GM12874 (cell line): Measurements from ENCODE around the gene RIIAD1.

Experiments used
- TF ChIP-seq, protein P1 (sequence below): IDR thresholded peaks from 2 replicates; pipeline ENCODE4 v1.5.1; 2011; ENCODE audit warnings: low read depth, mild to moderate bottlenecking, control low read depth, low read length, moderate library complexity; ENCODE audit not compliant: insufficient read depth

Gene RIIAD1

DNA sequence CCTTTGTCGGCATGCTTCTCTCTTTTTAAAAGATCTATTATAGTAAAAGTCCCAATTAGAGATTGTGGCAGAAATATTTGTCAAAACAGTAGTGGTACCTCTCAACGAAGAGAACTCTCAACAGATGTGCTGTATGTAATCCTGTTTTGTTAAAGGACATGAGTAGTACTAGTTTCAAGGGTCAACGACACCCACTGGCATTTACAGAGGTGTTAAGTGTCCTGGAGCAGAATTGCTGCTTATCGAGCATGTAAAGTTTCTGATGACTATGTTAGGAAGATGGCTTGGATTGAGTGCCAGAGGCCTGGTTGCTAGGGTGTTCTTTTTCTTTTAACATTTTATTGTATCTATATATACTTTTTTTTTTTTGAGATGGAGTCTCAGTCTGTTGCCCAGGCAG lies 31.8 kb upstream of the RIIAD1 start:
- TF ChIP-seq, protein P1, sequence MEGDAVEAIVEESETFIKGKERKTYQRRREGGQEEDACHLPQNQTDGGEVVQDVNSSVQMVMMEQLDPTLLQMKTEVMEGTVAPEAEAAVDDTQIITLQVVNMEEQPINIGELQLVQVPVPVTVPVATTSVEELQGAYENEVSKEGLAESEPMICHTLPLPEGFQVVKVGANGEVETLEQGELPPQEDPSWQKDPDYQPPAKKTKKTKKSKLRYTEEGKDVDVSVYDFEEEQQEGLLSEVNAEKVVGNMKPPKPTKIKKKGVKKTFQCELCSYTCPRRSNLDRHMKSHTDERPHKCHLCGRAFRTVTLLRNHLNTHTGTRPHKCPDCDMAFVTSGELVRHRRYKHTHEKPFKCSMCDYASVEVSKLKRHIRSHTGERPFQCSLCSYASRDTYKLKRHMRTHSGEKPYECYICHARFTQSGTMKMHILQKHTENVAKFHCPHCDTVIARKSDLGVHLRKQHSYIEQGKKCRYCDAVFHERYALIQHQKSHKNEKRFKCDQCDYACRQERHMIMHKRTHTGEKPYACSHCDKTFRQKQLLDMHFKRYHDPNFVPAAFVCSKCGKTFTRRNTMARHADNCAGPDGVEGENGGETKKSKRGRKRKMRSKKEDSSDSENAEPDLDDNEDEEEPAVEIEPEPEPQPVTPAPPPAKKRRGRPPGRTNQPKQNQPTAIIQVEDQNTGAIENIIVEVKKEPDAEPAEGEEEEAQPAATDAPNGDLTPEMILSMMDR, result no peak

DNA sequence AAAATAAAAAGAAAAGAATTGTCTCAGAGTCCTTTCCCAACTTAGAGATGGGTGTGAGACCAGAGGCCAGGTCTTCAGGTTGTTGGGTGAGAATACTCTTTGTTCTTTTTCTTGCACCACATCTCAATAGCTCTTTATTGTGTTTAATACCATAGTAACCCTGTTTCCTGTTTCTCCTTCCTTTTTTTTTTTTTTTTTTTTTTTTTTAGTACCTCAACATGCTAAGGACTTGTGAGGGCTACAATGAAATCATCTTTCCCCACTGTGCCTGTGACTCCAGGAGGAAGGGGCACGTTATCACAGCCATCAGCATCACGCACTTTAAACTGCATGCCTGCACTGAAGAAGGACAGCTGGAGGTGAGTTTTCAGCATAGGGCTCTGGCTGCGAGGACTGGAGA lies 29.1 kb upstream of the RIIAD1 start:
- TF ChIP-seq, protein P1, result no peak

DNA sequence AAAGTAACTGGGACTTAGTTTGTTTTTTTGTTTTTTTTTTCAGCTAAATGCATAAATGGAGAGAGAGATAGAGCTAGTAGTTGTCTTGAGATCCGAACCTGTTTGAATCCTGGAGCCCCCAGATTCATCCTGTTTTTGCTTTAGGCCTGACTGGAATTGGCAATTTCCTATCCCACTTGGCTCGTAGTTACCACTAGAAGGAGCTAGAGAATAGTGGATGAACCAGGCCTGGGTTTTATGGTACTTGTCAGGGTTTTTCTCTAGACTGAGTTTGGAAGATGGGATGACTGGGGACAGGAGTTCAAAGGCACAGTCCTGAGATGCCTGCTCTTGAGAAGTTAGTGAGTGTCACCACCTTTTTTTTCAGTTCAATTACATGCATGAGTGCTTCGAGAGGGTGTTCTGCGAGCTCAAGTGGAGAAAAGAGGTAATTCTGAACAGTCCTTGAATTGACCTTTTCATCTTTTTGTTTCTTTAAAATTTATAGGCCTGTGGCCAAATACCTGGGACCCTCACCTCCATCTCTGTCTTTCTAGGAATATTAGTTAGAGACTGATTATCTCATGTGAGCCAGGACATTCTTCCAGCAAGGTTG lies 28.2 kb upstream of the RIIAD1 start:
- TF ChIP-seq, protein P1, result peak; percentile 52; the same call in 1 of the 2 replicates

DNA sequence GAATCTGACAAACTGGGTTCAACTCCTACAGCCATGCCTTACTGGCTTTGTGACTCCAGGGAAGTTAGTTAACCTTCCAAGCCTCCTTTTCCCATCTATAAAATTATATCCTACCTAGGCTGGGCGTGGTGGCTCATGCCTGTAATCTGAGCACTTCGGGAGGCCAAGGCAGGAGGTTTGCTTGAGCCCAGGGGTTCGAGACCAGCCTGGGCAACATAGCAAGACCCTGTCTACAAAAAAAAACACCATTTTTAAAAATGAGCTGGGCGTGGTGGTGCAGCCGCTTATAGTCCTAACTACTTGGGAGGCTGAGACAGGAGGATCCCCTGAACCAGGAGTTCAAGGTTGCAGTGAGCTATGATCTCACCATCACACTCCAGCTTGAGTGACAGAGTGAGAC lies 19.8 kb upstream of the RIIAD1 start:
- TF ChIP-seq, protein P1, result no peak

DNA sequence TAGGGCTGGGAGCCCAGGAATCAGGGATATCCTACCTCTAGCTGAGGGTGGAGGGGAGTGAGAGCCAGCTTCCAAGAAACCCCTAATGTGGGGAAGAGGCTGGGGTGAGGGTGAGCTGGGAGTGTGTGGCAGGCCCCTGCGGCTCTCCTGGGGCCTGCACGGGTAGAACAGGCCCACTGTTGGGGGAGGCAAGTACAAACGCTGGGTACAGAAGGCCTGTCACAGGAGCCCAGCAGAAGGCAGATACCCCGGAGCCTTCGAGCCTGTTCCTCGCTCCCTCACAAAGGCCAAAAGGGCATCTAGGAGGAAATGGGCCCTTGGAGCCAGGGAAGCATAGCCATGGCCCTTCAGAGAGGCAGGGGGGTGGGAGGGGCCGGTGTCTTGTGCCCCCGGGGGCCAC lies 18.4 kb upstream of the RIIAD1 start:
- TF ChIP-seq, protein P1, result no peak

DNA sequence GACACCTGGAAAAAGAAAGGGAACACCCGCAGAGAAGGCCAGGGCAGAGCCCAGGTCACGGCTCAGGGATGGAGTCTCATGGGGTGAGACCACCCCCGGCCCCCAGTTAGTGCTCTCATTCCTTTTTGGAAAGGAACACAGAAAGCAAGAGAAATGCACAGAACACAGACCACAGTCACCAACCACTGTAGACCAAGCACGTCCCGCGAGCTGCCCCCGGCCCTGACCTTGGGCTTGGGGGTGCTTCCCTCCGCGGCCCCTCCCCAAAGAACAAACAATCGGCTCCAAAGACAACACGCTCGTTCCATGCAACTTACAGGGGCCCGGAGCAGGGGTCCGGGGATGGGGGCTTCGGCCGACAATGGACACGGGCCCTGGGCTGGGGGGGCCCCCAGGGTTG lies 17.5 kb upstream of the RIIAD1 start:
- TF ChIP-seq, protein P1, result no peak

DNA sequence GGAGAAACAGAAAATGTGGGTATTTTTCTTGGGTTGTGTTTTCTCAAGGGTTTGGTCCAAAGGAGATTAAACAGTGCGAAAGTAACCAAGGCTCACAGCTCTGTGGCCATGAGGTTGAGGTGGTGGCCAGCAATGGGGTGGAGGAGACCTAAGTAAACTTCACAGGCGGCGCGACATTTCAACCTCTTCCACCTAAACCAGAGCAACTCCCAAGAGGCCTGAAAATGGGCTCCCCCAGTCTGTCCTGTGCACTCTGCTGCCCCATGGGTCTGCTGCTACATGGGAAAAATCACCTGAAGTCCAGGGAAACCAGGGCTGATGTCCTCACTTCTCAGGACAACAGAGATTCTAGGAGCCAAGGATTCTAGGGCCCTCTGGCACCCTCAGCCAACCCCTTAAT lies 17.1 kb upstream of the RIIAD1 start:
- TF ChIP-seq, protein P1, result no peak

DNA sequence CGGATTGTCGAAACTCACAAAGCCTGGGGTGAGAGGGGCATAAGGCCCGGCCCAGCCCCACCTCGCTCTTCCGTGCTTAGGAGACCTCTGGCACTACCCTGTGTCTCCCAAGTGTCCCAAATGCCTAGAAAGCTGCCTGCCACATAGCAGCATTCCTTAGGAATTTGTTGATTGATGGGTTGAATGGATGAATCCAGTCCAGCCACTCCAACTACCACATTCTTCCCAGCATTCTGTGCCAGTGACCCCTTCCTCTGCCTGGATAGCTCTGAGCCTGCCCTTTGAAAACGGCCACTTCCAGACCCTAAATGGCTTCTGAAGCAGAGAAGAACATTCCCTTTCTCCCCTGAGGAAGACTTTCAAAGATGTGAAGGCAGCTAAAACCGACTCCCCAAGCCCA lies 16.2 kb upstream of the RIIAD1 start:
- TF ChIP-seq, protein P1, result no peak
